Activated naive CD8-positive, alpha-beta T cell treated with anti-CD3 and anti-CD28 coated beads for 36 hours (primary cell): ENCODE results near the gene BTBD10. TPM values are rescaled to one million over a fixed set of nuclear protein-coding genes. Genes with fewer than 3 reads are reported as not detected.
A peak's percentile ranks its signal among the peaks of the same experiment; 100 is the strongest.

ENCODE experiments used
- DNase-seq: peaks from one replicate; pipeline ENCODE4 v3.0.0; 2021
- H3K27ac Mint-ChIP-seq: one replicate; pipeline ENCODE4 v1.8.0; 2022; ENCODE audit warnings: mild to moderate bottlenecking, moderate library complexity, mixed read lengths
- H3K27me3 Mint-ChIP-seq: one replicate; pipeline ENCODE4 v1.8.0; 2022; ENCODE audit warnings: mild to moderate bottlenecking, mixed read lengths
- H3K36me3 Mint-ChIP-seq: one replicate; pipeline ENCODE4 v1.8.0; 2021; ENCODE audit warnings: mild to moderate bottlenecking, mixed read lengths
- H3K4me1 Mint-ChIP-seq: one replicate; pipeline ENCODE4 v1.8.0; 2021; ENCODE audit warnings: mixed read lengths
- H3K4me3 Mint-ChIP-seq: one replicate; pipeline ENCODE4 v1.8.0; 2022; ENCODE audit warnings: mild to moderate bottlenecking, moderate library complexity, mixed read lengths
- H3K9me3 Mint-ChIP-seq: one replicate; pipeline ENCODE4 v1.8.0; 2022; ENCODE audit warnings: mixed read lengths
- total RNA-seq, 2 experiments: library from RNA; stranded (reverse); gene quantifications; one replicate each; pipeline ENCODE4 v1.2.3, GENCODE V29; 2021

Gene BTBD10
- total RNA-seq, 2 experiments from 2014 or later, result 18.6 to 19.5 TPM

DNA sequence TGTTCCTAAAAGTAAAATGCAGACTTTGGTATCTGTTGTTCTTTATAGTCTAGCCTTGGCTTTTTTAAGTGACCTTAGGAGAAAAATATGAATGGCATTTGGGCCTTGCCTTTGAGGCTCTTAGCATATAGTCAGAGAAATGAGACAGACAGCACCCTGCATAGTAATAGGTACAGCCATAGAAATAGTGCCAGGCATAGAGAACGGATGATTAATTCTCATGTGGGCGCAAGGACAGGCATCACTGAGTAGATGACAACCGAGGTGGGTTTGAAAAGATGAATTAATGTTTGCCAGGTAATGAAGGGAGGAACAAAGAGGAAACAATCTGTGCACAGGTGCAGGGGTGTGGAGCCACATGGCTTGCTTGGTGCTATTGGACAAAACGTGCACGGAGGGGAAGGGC lies 95.0 kb downstream of the BTBD10 start:
- H3K27me3 Mint-ChIP-seq, result no peaks in the 10 kb centered on the region
- H3K9me3 Mint-ChIP-seq, result no peaks in the 10 kb centered on the region
- no peaks in the 10 kb centered on the region for H3K36me3 Mint-ChIP-seq
- H3K4me3 Mint-ChIP-seq, result no peak overlapping the region
- no peak overlapping the region for H3K27ac Mint-ChIP-seq
- no peak for DNase-seq
- H3K4me1 Mint-ChIP-seq, result peaks cover 3% of the 10 kb centered on the region

DNA sequence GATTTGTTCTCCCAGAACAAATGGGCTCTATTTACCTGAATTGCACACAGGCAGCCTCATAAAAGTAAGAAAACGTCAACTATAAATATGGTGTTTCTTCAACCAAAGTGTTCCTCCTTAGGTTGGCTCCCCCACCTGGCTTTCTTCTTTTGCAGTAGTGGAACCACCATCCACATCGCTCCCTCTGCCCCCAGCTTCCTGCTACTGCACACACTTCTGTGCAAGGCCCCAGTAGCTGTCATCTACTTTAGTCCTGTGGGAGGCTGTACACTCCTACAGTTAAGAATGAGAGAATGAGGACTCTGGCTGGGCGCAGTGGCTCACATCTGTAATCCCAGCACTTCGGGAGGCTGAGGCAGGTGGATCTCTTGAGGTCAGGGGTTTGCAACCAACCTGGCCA lies 95.9 kb downstream of the BTBD10 start:
- Mint-ChIP-seq H3K4me1 (peaks cover 3% of the 10 kb centered on the region), H3K4me3 (no peak overlapping the region), H3K27me3 (no peaks in the 10 kb centered on the region), H3K27ac (no peak overlapping the region), H3K36me3 (no peaks in the 10 kb centered on the region), H3K9me3 (no peaks in the 10 kb centered on the region)
- DNase-seq, result no peak

DNA sequence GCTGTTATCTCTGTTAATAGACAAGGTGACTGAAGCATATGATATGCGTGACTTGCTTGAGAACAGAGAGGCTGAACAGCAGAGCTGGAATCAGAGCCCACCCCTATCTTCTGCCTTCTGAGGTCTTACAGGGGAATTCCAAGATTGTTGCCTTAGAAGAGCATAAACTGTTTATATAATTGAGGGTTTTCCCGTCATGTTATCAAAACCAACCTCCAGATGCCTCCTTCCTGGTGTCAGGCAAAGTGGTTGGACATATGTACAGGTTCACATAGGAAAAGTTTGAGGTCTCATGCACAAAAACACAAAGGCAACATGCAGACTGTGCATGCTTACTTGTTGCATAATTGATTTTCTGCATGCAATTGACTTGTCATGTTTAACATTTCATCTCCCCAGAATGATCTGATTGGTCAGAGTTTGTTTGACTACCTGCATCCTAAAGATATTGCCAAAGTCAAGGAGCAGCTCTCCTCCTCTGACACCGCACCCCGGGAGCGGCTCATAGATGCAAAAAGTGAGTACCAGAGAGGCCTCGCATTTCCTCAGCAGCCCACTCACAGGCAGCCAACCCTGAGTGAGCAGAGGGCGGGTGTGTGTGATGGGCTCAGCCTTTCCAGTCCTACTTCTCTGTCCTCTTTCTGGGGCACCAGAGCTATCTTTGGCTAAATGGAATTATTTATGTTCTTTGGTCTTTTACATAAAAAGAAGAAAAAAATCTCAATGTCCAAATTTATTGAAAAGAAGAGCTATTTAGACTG lies 96.6 kb downstream of the BTBD10 start:
- no peak overlapping the region for H3K4me3 Mint-ChIP-seq
- H3K4me1 Mint-ChIP-seq, result peaks cover 3% of the 10 kb centered on the region
- no peaks in the 10 kb centered on the region for H3K27me3 Mint-ChIP-seq
- no peaks in the 10 kb centered on the region for H3K36me3 Mint-ChIP-seq
- no peak for DNase-seq
- no peak overlapping the region for H3K27ac Mint-ChIP-seq
- no peaks in the 10 kb centered on the region for H3K9me3 Mint-ChIP-seq

DNA sequence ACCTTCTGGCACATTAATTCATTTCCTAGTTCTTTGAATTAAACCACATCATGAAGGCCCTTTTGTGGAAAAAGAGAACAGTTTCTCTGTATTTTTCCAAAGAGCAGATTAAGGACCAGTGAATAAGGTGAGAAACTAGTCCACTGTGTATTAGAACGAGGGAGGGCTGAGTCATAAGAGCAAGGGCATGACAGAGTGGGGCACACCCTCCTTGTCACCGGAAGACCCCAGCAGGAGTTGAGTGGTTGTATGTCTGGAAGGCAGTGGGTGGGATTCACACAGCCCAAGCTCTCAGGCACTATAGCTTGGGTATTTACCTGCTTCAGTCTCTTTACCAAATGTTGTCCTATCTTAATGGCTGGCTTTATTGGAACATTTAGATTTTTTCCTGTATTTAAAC lies 98.6 kb downstream of the BTBD10 start:
- Mint-ChIP-seq H3K9me3 (no peaks in the 10 kb centered on the region), H3K27me3 (no peaks in the 10 kb centered on the region), H3K4me1 (peaks cover 3% of the 10 kb centered on the region), H3K4me3 (no peak overlapping the region), H3K36me3 (no peaks in the 10 kb centered on the region), H3K27ac (no peak overlapping the region)
- no peak for DNase-seq

DNA sequence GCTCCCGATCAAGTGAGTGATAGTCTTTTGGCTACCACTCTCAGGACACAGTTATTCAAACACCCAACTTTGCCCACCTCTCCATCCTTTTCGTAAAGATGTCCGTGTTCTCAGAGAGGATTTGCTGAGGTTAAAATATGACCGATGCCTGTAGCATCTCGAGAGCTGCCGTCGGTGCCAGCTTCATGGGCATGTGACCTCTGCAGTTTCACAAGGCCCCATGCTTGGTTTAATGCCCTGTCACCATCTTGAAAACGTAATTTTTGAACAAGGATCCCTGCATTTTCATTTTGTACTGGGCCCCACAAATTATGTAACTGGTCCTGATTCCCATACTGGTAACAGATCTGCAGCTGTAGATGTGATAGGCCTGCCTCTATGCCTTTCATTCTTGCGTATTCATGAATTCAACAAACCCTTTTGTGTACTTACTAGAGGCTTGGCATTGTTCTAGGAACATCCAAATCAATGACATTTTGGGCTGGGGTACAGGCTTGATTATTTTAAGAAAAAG lies 100.4 kb downstream of the BTBD10 start:
- Mint-ChIP-seq H3K4me3 (no peak overlapping the region), H3K4me1 (peaks cover 3% of the 10 kb centered on the region), H3K36me3 (no peaks in the 10 kb centered on the region), H3K27ac (no peak overlapping the region), H3K9me3 (no peaks in the 10 kb centered on the region), H3K27me3 (no peaks in the 10 kb centered on the region)
- DNase-seq, result no peak

DNA sequence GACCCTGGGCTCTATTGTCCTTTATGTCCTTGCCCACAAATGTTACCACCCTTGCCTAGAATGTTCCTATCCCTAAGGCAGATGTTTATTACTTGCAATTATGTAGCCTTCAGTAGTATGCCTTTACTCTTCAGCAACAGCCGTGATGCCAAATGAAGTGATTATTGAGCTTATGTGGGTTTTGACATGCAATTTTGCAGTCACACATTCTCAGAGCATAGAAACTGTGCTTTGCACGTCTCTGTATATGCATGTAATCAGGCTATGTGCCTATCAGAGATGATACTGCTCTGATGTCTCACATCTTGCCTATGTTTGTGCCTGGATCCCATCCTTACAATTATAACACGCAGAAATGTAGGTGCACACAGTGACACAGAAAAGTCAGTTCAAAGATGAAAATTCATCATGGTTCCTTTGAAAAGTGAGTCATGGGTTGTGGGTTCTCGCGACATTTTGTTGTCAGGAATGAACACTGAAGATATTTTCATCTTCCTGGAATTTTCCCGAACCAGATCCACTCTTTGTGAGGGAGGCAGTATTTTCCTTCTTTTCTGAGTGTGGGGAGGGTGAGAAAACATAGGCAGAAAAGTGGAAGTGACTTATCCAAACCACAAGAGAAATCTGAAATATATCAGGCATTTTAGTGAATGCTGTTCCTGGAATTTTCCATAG lies 104.3 kb downstream of the BTBD10 start:
- no peak overlapping the region for H3K4me3 Mint-ChIP-seq
- no peak for DNase-seq
- H3K27ac Mint-ChIP-seq, result peak overlapping the region; percentile 48
- no peaks in the 10 kb centered on the region for H3K4me1 Mint-ChIP-seq
- H3K27me3 Mint-ChIP-seq, result no peaks in the 10 kb centered on the region
- H3K9me3 Mint-ChIP-seq, result no peaks in the 10 kb centered on the region
- no peaks in the 10 kb centered on the region for H3K36me3 Mint-ChIP-seq

DNA sequence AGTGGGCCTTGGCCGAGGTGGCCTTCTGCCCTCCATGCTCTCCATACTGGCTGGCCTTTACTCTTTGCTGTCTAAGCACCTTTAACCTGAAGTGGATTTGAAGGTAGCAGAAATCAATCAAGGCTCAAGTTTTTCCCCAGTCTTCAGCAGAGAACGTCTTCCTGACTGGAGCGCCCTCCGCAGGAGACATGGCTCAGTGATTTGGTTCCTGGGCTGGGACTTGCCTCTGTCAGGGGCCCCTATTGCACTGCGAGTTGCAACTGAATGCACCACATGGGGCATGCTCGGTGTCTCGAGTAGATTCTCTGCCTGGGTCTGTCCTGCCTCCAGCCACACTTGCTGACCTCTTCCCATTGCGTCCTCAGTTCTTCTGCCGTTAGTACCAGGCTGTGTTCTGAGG lies 105.8 kb downstream of the BTBD10 start:
- Mint-ChIP-seq H3K4me3 (no peak overlapping the region), H3K4me1 (no peaks in the 10 kb centered on the region), H3K27me3 (no peaks in the 10 kb centered on the region), H3K9me3 (no peaks in the 10 kb centered on the region), H3K36me3 (no peaks in the 10 kb centered on the region), H3K27ac (no peak overlapping the region)
- no peak for DNase-seq

DNA sequence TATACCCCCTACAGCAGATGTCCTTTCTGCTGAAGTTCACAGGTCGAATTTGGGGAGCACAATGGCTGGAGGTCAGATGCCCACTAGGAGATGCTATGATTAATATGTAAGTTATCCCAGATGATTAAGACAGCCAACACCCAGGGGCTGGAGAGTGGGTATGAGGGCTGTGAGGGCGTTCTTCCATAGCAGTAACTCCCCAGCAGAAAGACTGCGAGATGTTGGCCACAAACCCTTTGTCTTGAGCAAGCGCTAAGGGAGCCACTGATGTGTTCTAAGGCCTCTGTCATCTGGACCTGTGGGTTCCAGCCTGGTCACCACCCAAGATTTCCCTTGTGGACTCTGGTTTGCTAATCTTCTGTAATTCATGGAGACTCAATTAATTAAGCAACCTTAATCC lies 107.8 kb downstream of the BTBD10 start:
- H3K9me3 Mint-ChIP-seq, result no peaks in the 10 kb centered on the region
- no peak overlapping the region for H3K4me3 Mint-ChIP-seq
- no peaks in the 10 kb centered on the region for H3K4me1 Mint-ChIP-seq
- H3K36me3 Mint-ChIP-seq, result no peaks in the 10 kb centered on the region
- no peak for DNase-seq
- no peak overlapping the region for H3K27ac Mint-ChIP-seq
- no peaks in the 10 kb centered on the region for H3K27me3 Mint-ChIP-seq

DNA sequence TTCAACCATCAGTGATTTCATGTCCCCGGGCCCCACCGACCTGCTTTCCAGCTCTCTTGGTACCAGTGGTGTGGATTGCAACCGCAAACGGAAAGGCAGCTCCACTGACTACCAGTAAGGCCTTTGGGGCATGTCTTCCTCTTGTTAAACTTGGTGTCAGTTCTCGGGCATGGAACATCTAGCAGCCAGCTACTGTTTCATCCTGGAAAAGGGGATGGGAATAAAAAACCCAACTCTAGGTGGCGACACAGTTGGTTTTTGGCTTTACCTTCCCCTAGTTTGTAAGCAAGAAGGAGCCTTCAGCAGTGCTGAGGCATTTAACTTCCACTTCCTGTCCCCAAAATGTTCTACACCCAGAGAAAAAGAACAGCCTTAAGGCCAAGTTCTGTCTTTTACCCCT lies 108.7 kb downstream of the BTBD10 start:
- Mint-ChIP-seq H3K36me3 (no peaks in the 10 kb centered on the region), H3K27me3 (no peaks in the 10 kb centered on the region), H3K9me3 (no peaks in the 10 kb centered on the region), H3K4me3 (no peak overlapping the region), H3K27ac (no peak overlapping the region), H3K4me1 (peaks cover 2% of the 10 kb centered on the region)
- no peak for DNase-seq

DNA sequence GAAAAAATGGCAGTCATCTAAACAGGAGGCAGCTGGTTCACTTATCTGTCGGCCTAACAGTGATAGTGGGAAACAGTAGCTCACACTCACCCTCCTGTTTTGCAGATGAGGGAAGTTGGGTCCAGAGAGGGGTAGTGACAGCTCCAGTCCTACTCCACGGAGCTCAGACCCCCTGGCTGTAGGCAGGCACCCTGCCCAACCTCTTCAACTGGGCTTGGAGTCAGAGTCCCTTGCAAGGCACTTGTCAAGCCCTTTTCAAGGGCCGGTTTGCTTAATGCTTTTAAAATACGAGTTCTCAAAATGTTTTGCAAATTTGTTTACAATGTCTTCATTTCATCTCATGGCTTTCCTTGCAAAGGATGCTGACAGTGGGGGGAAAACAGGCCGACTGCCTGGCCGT lies 110.3 kb downstream of the BTBD10 start:
- Mint-ChIP-seq H3K4me3 (no peak overlapping the region), H3K27me3 (no peaks in the 10 kb centered on the region), H3K36me3 (peaks cover 2% of the 10 kb centered on the region), H3K4me1 (peaks cover 15% of the 10 kb centered on the region), H3K9me3 (no peaks in the 10 kb centered on the region), H3K27ac (no peak overlapping the region)
- DNase-seq, result no peak

DNA sequence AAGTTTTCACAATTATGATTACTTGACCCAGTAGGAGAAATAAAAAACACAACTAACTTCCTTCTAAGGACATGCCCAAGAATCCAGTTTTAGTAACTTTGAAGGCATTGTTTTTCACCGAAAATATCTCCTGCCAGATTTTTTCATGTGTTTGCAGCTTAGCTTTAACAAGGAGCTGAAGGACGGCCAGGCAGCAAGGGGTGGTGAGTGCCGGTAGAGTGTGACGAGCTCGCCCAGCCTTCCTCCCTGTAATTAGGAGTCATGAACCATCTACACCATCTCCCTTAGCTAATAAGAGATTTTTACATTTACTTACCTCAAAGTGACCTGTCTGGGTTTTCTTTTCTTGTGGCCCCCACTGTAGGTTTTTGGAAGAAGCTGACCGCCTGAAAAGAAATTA lies 113.4 kb downstream of the BTBD10 start:
- no peaks in the 10 kb centered on the region for H3K9me3 Mint-ChIP-seq
- no peaks in the 10 kb centered on the region for H3K27me3 Mint-ChIP-seq
- H3K4me3 Mint-ChIP-seq, result no peak overlapping the region
- peaks cover 2% of the 10 kb centered on the region for H3K36me3 Mint-ChIP-seq
- peaks cover 15% of the 10 kb centered on the region for H3K4me1 Mint-ChIP-seq
- no peak for DNase-seq
- no peak overlapping the region for H3K27ac Mint-ChIP-seq

DNA sequence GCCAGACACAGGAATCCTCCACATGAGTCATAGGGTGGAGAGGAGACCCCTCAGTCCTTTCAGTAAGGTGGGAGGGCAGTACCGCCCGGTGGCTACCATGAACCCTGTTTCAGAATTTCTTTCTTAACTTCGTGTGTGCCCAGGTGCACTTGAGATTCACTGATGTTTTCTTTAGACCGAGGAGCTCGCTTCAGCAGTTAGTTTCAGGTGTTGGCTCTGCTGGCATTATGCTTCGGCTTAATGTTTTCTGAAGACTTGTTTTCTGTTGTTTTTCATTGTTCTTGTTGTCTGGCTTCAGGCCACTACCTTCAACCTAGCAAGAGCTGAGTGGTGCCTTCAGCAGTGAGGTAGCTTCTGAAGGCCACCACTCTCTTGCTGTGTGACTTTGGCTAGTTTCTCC lies 114.0 kb downstream of the BTBD10 start:
- Mint-ChIP-seq H3K4me3 (no peak overlapping the region), H3K36me3 (peaks cover 2% of the 10 kb centered on the region), H3K4me1 (peaks cover 15% of the 10 kb centered on the region), H3K9me3 (no peaks in the 10 kb centered on the region), H3K27me3 (no peaks in the 10 kb centered on the region), H3K27ac (no peak overlapping the region)
- no peak for DNase-seq

DNA sequence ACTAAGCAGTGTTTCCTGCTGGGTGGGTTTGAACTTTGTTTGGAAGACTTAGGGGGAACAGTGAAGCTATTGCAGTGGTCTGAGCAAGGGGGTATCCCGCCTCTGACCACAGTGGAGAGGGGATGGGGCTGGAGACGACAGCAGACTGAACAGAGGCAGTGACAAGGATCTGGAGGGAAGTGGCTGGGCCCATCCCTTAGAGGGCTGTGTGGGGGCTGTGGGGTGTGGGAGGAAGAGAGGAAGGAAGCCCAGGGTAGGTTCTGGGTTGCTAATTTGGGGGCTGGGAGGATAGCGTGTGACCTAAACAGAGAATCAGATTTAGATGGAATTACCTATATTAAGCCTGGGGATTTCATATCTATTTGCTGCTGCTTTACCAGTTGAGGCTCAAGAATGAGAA lies 114.7 kb downstream of the BTBD10 start:
- Mint-ChIP-seq H3K36me3 (peaks cover 2% of the 10 kb centered on the region), H3K4me3 (peak overlapping the region; percentile 19), H3K4me1 (peaks cover 15% of the 10 kb centered on the region), H3K27ac (peak overlapping the region; percentile 49), H3K27me3 (no peaks in the 10 kb centered on the region), H3K9me3 (no peaks in the 10 kb centered on the region)
- DNase-seq, result no peak

DNA sequence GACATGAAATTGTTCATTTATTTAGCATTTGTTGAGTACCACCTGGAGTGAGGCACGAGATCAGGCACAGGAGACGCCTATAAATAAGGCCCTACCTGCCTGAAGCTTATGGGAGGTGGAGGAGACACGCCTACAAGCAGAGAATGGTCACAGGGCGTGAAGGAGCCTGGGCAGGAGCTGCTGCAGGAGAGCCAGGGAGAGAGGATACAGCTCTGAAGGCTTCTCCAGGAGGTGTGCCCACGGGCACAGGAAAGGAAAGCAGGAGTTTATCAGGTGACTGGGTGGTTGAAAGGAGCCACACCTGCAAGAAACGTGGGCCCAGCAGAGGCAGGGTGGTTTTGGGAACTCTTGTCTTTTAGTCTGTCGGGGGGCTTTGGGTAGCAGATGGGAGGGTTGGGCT lies 115.1 kb downstream of the BTBD10 start:
- no peaks in the 10 kb centered on the region for H3K27me3 Mint-ChIP-seq
- no peaks in the 10 kb centered on the region for H3K9me3 Mint-ChIP-seq
- peak overlapping the region; percentile 19 for H3K4me3 Mint-ChIP-seq
- H3K36me3 Mint-ChIP-seq, result peaks cover 2% of the 10 kb centered on the region
- no peak for DNase-seq
- peaks cover 15% of the 10 kb centered on the region for H3K4me1 Mint-ChIP-seq
- H3K27ac Mint-ChIP-seq, result peak overlapping the region; percentile 49

DNA sequence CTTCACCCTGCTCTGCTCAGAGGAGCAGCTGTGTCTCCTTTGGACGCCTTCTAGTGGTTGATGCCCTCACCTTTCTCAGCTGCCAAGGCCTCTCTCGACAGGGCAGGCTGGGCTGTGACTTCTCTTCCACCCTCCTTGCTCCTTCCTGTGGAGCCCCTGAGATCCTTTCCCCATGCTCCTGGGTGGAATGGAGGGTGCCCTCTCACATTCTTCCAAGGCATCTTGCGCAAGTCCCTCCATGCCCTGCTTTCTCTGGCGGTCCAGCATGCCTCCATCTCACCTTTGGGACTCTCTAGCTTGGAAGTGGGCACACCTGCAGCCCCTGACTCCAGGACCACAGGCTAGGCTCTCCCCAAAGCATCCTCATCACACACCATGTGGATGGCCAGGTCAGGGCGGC lies 116.6 kb downstream of the BTBD10 start:
- Mint-ChIP-seq H3K4me3 (no peak overlapping the region), H3K9me3 (no peaks in the 10 kb centered on the region), H3K27ac (no peak overlapping the region), H3K27me3 (no peaks in the 10 kb centered on the region), H3K4me1 (peaks cover 15% of the 10 kb centered on the region), H3K36me3 (peaks cover 2% of the 10 kb centered on the region)
- no peak for DNase-seq

DNA sequence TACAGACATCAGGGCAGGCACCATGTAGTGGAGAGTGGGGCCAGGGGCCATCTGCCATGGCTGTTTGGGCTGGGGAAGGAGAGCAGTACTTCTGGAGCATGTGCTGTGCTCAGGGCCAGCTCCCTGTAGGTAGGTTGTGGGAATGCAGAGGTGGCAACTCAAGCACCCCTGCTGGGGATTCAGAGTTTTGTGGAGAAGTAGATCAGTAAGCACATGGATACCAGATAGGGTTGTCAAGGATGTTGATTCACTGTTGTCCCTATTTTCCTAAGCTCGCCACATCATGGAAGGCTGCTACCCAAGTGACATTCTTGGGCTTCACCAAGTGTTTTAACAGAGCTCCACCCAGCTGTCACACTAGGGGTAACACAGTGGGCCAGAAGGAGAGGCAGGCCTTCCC lies 118.2 kb downstream of the BTBD10 start:
- Mint-ChIP-seq H3K27me3 (no peaks in the 10 kb centered on the region), H3K9me3 (no peaks in the 10 kb centered on the region), H3K36me3 (peaks cover 6% of the 10 kb centered on the region), H3K4me3 (no peak overlapping the region), H3K4me1 (peaks cover 27% of the 10 kb centered on the region), H3K27ac (no peak overlapping the region)
- no peak for DNase-seq
